Thyroid gland (tissue), 4 donors: ENCODE measurements around the gene PARD3B. TPM values are rescaled to one million over a fixed set of nuclear protein-coding genes. Genes with fewer than 3 reads are reported as not detected.

Source experiments
- DNase-seq, 2 donors: peaks; one replicate each; pipeline ENCODE4 v3.0.0-alpha.2; 2019
- H3K27ac ChIP-seq, 3 donors: fragments of 200-600 bp; sonication (generic); 1 replicate in 2 of 3; 2 replicates in 1 of 3; pipeline ENCODE4 v1.5.1; 2016 to 2019; ENCODE audit warnings: mild to moderate bottlenecking in 1 of 3, moderate library complexity in 1 of 3
- H3K27me3 ChIP-seq: fragments of 200-600 bp; sonication (generic); one replicate; pipeline ENCODE4 v1.5.1; 2019
- H3K36me3 ChIP-seq, 2 donors: fragments of 200-600 bp; sonication (generic); one replicate each; pipeline ENCODE4 v1.5.1; 2016 to 2019
- H3K4me1 ChIP-seq, 2 donors: fragments of 200-600 bp; sonication (generic); one replicate each; pipeline ENCODE4 v1.5.1; 2017 to 2019
- H3K4me3 ChIP-seq, 3 donors: fragments of 200-600 bp; sonication (generic); replicated peaks in 1 of 3; 1 replicate in 2 of 3; 2 replicates in 1 of 3; pipeline ENCODE4 v1.5.1; 2016; ENCODE audit warnings: mild to moderate bottlenecking in 1 of 3
- H3K9me3 ChIP-seq: fragments of 200-600 bp; sonication (generic); one replicate; pipeline ENCODE4 v1.5.1; 2017
- CTCF ChIP-seq, 6 experiments: fragments of 200-600 bp in 3 of 6; fragments of 450-650 bp in 3 of 6; sonication (generic) in 3 of 6; IDR thresholded peaks; one replicate each; pipeline ENCODE4 v1.5.1; 2016 to 2019; ENCODE audit warnings: antibody characterized with exemption in 6 of 6, mild to moderate bottlenecking in 2 of 6, inconsistent platforms in 1 of 6, moderate library complexity in 1 of 6
- POLR2A ChIP-seq, 2 donors: fragments of 450-650 bp; IDR thresholded peaks; one replicate each; pipeline ENCODE4 v1.6.1; 2017; ENCODE audit warnings: antibody characterized with exemption in 2 of 2, mild to moderate bottlenecking in 2 of 2, moderate library complexity in 1 of 2
- WGBS, 2 donors: methylation state at CpG; one replicate each; pipeline ENCODE4 v1.1.5; 2017; 5-methylcytosine and 5-hydroxymethylcytosine counted together
- intact Hi-C: fragments of 100-400 bp; cut with DNase I; formaldehyde crosslinking; loops from one replicate; pipeline ENCODE4 v1.15.1; 2023
- total RNA-seq, 4 donors: library from RNA; depleted of rRNA; stranded (reverse); fragments of >200 nt; gene quantifications; one replicate each; pipeline ENCODE4 v1.2.3, GENCODE V29; 2016

PARD3B gene
- total RNA-seq, 4 donors from 2014 or later = 27.0 to 43.4 (median 34.6) TPM

- 69 to 73% methylated on average over 4 of the region's 4 CpGs for WGBS, 2 donors
- TF ChIP-seq CTCF (IDR thresholded peaks at IDR 0.05) = no peak
- no peak for TF ChIP-seq POLR2A (IDR thresholded peaks at IDR 0.05)
- Histone ChIP-seq H3K4me3 (no peak overlapping the region), H3K27me3 (no peaks in the 10 kb centered on the region), H3K36me3 (no peaks in the 10 kb centered on the region), H3K4me1 (no peaks in the 10 kb centered on the region), H3K27ac (no peak overlapping the region), H3K9me3 (no peaks in the 10 kb centered on the region)
- intact Hi-C loops = no loop called here
- no peak for DNase-seq
These were observed 1067.4 kb downstream of the PARD3B start for GRCh38 chr2:205612636-205613035.

- Histone ChIP-seq H3K4me3 (no peak overlapping the region), H3K9me3 (no peaks in the 10 kb centered on the region), H3K27me3 (no peaks in the 10 kb centered on the region), H3K36me3 (no peaks in the 10 kb centered on the region), H3K27ac (no peak overlapping the region), H3K4me1 (no peaks in the 10 kb centered on the region)
- DNase-seq = no peak
- TF ChIP-seq POLR2A (IDR thresholded peaks at IDR 0.05) = no peak
- no peak for TF ChIP-seq CTCF (IDR thresholded peaks at IDR 0.05)
- intact Hi-C loops = no loop called here
- 78 to 80% methylated on average over 3 of the region's 3 CpGs for WGBS, 2 donors
These were observed 1068.8 kb downstream of the PARD3B start for GRCh38 chr2:205613970-205614559.

GRCh38 chr2:205614965-205615364, 1069.7 kb downstream of the PARD3B start:
- H3K27me3 ChIP-seq = no peaks in the 10 kb centered on the region

GRCh38 chr2:205617905-205618304, 1072.6 kb downstream of the PARD3B start:
- peak in 1 of 2 donors; percentile 5 for DNase-seq
- no peak for TF ChIP-seq POLR2A (IDR thresholded peaks at IDR 0.05)
- TF ChIP-seq CTCF (IDR thresholded peaks at IDR 0.05) = no peak
- WGBS, 2 donors = 71 to 75% methylated on average over 2 of the region's 2 CpGs
- Histone ChIP-seq H3K9me3 (no peaks in the 10 kb centered on the region), H3K4me3 (no peak overlapping the region), H3K4me1 (no peaks in the 10 kb centered on the region), H3K36me3 (no peaks in the 10 kb centered on the region), H3K27ac (no peak overlapping the region), H3K27me3 (no peaks in the 10 kb centered on the region)
- intact Hi-C loops = no loop called here

More at GRCh38 chr2:205614965-205615364, 1069.7 kb downstream of the PARD3B start:
- no peak overlapping the region for H3K27ac ChIP-seq
- no peaks in the 10 kb centered on the region for H3K4me1 ChIP-seq
- DNase-seq = no peak
- H3K9me3 ChIP-seq = no peaks in the 10 kb centered on the region
- TF ChIP-seq CTCF (IDR thresholded peaks at IDR 0.05) (no peak), POLR2A (IDR thresholded peaks at IDR 0.05) (no peak)
- no peak overlapping the region for H3K4me3 ChIP-seq
- intact Hi-C loops = no loop called here
- no peaks in the 10 kb centered on the region for H3K36me3 ChIP-seq
- WGBS, 2 donors = 84 to 94% methylated on average over 4 of the region's 4 CpGs

- Histone ChIP-seq H3K36me3 (no peaks in the 10 kb centered on the region), H3K4me1 (no peaks in the 10 kb centered on the region), H3K4me3 (no peak overlapping the region), H3K27me3 (no peaks in the 10 kb centered on the region), H3K9me3 (no peaks in the 10 kb centered on the region), H3K27ac (no peak overlapping the region)
- WGBS, 2 donors = 93 to 100% methylated on average over 1 of the region's 1 CpG
- TF ChIP-seq CTCF (IDR thresholded peaks at IDR 0.05) = no peak
- no peak for TF ChIP-seq POLR2A (IDR thresholded peaks at IDR 0.05)
- no peak for DNase-seq
- intact Hi-C loops = no loop called here
These were observed 1074.3 kb downstream of the PARD3B start for GRCh38 chr2:205619600-205619999.
